HG03571 (cell line): ENCODE results near the gene METRNL.

ENCODE experiments used
- ATAC-seq: cut with Tn5 transposase; IDR thresholded peaks from one replicate; pipeline ENCODE4 v1.9.1; 2021; ENCODE audit not compliant: unreplicated experiment

METRNL gene

GRCh38 chr17:83103943-83104311 lies 24.5 kb downstream of the METRNL start:
- ATAC-seq, result no peak

- ATAC-seq, result no peak
Measured at GRCh38 chr17:83104577-83105505, 25.4 kb downstream of the METRNL start.

- ATAC-seq, result no peak
Measured at GRCh38 chr17:83105512-83105911, 26.1 kb downstream of the METRNL start.

GRCh38 chr17:83106056-83106588 lies 26.7 kb downstream of the METRNL start:
- ATAC-seq, result no peak

- ATAC-seq, result no peak
Measured at GRCh38 chr17:83106913-83107655, 27.7 kb downstream of the METRNL start.

GRCh38 chr17:83107656-83108048 lies 28.2 kb downstream of the METRNL start:
- no peak for ATAC-seq

- ATAC-seq, result no peak
Measured at GRCh38 chr17:83108709-83109108, 29.3 kb downstream of the METRNL start.

- no peak for ATAC-seq
Measured at GRCh38 chr17:83109386-83109785, 30.0 kb downstream of the METRNL start.

- ATAC-seq, result no peak
Measured at GRCh38 chr17:83109793-83110645, 30.6 kb downstream of the METRNL start.

- no peak for ATAC-seq
Measured at GRCh38 chr17:83110735-83111134, 31.3 kb downstream of the METRNL start.

GRCh38 chr17:83111516-83112282 lies 32.3 kb downstream of the METRNL start:
- ATAC-seq, result no peak

GRCh38 chr17:83113381-83113780 lies 34.0 kb downstream of the METRNL start:
- ATAC-seq, result no peak

GRCh38 chr17:83113792-83114191 lies 34.4 kb downstream of the METRNL start:
- no peak for ATAC-seq

GRCh38 chr17:83114706-83115105 lies 35.3 kb downstream of the METRNL start:
- ATAC-seq, result no peak

GRCh38 chr17:83115202-83115651 lies 35.8 kb downstream of the METRNL start:
- ATAC-seq, result no peak

GRCh38 chr17:83115832-83116231 lies 36.4 kb downstream of the METRNL start:
- ATAC-seq, result no peak

GRCh38 chr17:83116311-83116771 lies 36.9 kb downstream of the METRNL start:
- no peak for ATAC-seq

- ATAC-seq, result no peak
Measured at GRCh38 chr17:83116783-83117555, 37.6 kb downstream of the METRNL start.

- no peak for ATAC-seq
Measured at GRCh38 chr17:83117583-83117982, 38.2 kb downstream of the METRNL start.
